A673 (cell line): ENCODE measurements around the gene FSTL4. TPM values are rescaled to one million over a fixed set of nuclear protein-coding genes. Genes with fewer than 3 reads are reported as not detected.

Experiments
- BruUV-seq: library from RNA; stranded (reverse); fragments of 400-500 nt; replicated peaks from 2 replicates; lab custom pipeline; 2021; lab: Mats Ljungman, UMichigan
- CTCF ChIA-PET: fragments of 300-600 bp; sonication (Branson Sonifier 250); formaldehyde crosslinking; loops from one replicate; lab custom pipeline; 2022; ENCODE audit warnings: antibody characterized with exemption; lab: Charles Lee
- POLR2A ChIA-PET: fragments of 300-600 bp; sonication (Branson Sonifier 250); formaldehyde crosslinking; loops from one replicate; lab custom pipeline; 2022; ENCODE audit warnings: antibody characterized with exemption; ENCODE audit not compliant: low non-redundant PET; lab: Charles Lee
- DNase-seq: peaks from one replicate; pipeline ENCODE4 v3.0.0-alpha.2; 2015; ENCODE audit warnings: low spot score
- H3K27ac ChIP-seq: fragments of 200-600 bp; sonication (generic); 2 replicates; pipeline ENCODE4 v1.5.1; 2016; ENCODE audit warnings: mixed run types, low read depth, mild to moderate bottlenecking, mixed read lengths, antibody characterized with exemption, low read length; ENCODE audit not compliant: poor library complexity, severe bottlenecking
- H3K27me3 ChIP-seq: fragments of 200-600 bp; sonication (generic); replicated peaks from 2 replicates; pipeline ENCODE4 v1.6.1; 2017; ENCODE audit warnings: mixed run types, low read depth, mild to moderate bottlenecking, mixed read lengths, antibody characterized with exemption, low read length; ENCODE audit not compliant: insufficient read depth, poor library complexity
- H3K36me3 ChIP-seq: fragments of 200-600 bp; sonication (generic); 2 replicates; pipeline ENCODE4 v1.6.1; 2016; ENCODE audit warnings: mixed run types, mild to moderate bottlenecking, mixed read lengths, antibody characterized with exemption, low read length; ENCODE audit not compliant: insufficient read depth, poor library complexity, severe bottlenecking
- H3K4me1 ChIP-seq: fragments of 200-600 bp; sonication (generic); 2 replicates; pipeline ENCODE4 v1.6.1; 2017; ENCODE audit warnings: mixed run types, mild to moderate bottlenecking, mixed read lengths, antibody characterized with exemption, low read length; ENCODE audit not compliant: insufficient read depth, poor library complexity, severe bottlenecking
- H3K4me3 ChIP-seq: fragments of 200-600 bp; sonication (generic); 2 replicates; pipeline ENCODE4 v1.5.1; 2016; ENCODE audit warnings: low read depth, mixed run types, mild to moderate bottlenecking, mixed read lengths, low read length; ENCODE audit not compliant: poor library complexity, severe bottlenecking
- H3K9me3 ChIP-seq: fragments of 200-600 bp; sonication (generic); 2 replicates; pipeline ENCODE4 v1.6.1; 2016; ENCODE audit warnings: mixed run types, low read depth, mild to moderate bottlenecking, mixed read lengths, antibody characterized with exemption, low read length; ENCODE audit not compliant: poor library complexity, severe bottlenecking
- EZH2 ChIP-seq: fragments of 200-600 bp; sonication (generic); IDR thresholded peaks from 2 replicates; pipeline ENCODE4 v1.6.1; 2017; ENCODE audit warnings: borderline replicate concordance, low read depth, mild to moderate bottlenecking, mixed read lengths, antibody characterized with exemption, low read length; ENCODE audit not compliant: poor library complexity, severe bottlenecking
- intact Hi-C: fragments of 100-400 bp; cut with micrococcal nuclease; formaldehyde crosslinking; loops from one replicate; pipeline ENCODE4 v1.10.0; 2022; ENCODE audit not compliant: unreplicated experiment
- total RNA-seq: library from RNA; stranded (reverse); gene quantifications from 2 replicates; pipeline ENCODE4 v1.2.3, GENCODE V29; 2021
- TF ChIP-seq, protein P1 (sequence below): fragments of 300-800, 200-600 bp; sonication (generic); conservative IDR thresholded peaks from 2 replicates; pipeline ENCODE4 v1.5.1; 2017; ENCODE audit warnings: low read depth, mild to moderate bottlenecking, antibody characterized with exemption, low read length, moderate library complexity, mixed read lengths

The FSTL4 gene
- total RNA-seq, 1 experiment from 2014 or later, result 0.86 TPM

DNA sequence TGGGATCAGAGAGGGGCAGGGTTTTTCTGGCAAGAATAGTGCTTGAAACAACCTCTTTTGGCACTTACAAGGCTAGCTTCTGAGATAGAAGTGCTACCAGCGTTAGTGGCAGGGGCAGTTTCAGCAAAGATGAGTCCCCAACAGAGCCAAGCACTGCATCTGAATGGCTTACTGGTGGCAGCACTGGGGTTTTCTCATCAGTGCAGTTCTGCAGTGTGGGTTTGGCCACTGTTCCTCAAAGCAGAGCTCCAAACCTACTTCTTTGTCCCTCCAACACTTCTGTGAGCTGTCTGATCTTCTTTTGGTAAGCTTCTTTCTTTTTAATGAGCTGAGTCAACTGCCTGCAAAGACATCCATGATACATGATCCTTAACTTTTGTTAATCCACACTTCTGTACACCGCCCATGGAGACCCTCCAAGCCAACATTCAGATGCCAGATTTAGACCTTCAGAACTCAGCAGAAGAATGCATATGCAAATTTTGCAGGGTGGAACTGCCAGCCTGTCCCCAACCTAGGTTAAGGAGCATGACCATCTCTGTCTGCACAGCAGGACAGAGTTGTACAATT, 29.9 kb upstream of the FSTL4 start:
- no peak for TF ChIP-seq EZH2
- TF ChIP-seq, protein P1, sequence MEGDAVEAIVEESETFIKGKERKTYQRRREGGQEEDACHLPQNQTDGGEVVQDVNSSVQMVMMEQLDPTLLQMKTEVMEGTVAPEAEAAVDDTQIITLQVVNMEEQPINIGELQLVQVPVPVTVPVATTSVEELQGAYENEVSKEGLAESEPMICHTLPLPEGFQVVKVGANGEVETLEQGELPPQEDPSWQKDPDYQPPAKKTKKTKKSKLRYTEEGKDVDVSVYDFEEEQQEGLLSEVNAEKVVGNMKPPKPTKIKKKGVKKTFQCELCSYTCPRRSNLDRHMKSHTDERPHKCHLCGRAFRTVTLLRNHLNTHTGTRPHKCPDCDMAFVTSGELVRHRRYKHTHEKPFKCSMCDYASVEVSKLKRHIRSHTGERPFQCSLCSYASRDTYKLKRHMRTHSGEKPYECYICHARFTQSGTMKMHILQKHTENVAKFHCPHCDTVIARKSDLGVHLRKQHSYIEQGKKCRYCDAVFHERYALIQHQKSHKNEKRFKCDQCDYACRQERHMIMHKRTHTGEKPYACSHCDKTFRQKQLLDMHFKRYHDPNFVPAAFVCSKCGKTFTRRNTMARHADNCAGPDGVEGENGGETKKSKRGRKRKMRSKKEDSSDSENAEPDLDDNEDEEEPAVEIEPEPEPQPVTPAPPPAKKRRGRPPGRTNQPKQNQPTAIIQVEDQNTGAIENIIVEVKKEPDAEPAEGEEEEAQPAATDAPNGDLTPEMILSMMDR, result no peak
- Histone ChIP-seq H3K36me3 (no peaks in the 10 kb centered on the region), H3K27me3 (peaks cover 12% of the 10 kb centered on the region), H3K27ac (no peak overlapping the region), H3K9me3 (no peaks in the 10 kb centered on the region), H3K4me3 (no peak overlapping the region), H3K4me1 (no peaks in the 10 kb centered on the region)
- ChIA-PET POLR2A (no interaction called here), CTCF (no interaction called here)
- DNase-seq, result no peak
- no TSS peak for BruUV-seq
- intact Hi-C loops, result no loop called here

- Histone ChIP-seq H3K9me3 (no peaks in the 10 kb centered on the region), H3K4me3 (no peak overlapping the region), H3K4me1 (no peaks in the 10 kb centered on the region), H3K27ac (no peak overlapping the region), H3K36me3 (no peaks in the 10 kb centered on the region), H3K27me3 (peaks cover 12% of the 10 kb centered on the region)
- ChIA-PET POLR2A (no interaction called here), CTCF (no interaction called here)
- intact Hi-C loops, result no loop called here
- no peak for DNase-seq
- BruUV-seq, result no TSS peak
- TF ChIP-seq EZH2, result no peak
- TF ChIP-seq, protein P1, result no peak
These were observed 29.3 kb upstream of the FSTL4 start for GRCh38 chr5:133641683-133642082.

DNA sequence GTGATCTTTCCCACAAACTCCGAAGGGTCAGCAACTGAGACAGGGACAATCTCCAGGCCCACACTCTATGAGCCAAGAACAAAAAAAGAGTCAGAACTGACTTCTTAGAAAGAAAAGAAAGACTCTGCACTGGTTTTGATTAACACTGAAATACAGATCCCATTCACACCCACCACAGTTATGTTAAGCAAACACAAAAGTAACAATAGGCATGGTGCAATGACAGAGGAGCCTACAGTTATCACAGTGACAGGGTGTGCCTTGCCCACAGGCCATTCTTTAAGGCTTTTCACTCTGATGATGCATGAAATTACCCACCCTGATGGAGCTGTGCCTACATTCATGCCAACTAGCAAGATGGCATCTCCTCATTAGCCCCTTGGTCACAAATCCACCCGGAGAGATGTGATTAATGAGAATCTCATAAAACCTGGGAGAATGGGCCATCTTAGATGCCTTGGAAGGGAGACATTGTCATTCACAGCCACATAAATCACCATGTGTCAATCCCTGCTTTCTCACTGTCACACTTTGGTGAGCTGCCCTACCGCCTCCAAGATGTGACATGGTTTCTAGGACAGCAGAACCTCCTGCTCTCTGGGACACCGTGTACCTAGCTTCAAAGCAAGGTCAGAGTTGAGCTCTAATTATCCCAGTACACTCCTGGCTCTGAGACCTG, 27.6 kb upstream of the FSTL4 start:
- TF ChIP-seq, protein P1, result no peak
- TF ChIP-seq EZH2, result no peak
- no peak overlapping the region for H3K27ac ChIP-seq
- intact Hi-C loops, result no loop called here
- H3K36me3 ChIP-seq, result no peaks in the 10 kb centered on the region
- CTCF ChIA-PET, result no interaction called here
- POLR2A ChIA-PET, result no interaction called here
- no peaks in the 10 kb centered on the region for H3K9me3 ChIP-seq
- no peak overlapping the region for H3K4me3 ChIP-seq
- BruUV-seq, result no TSS peak
- no peaks in the 10 kb centered on the region for H3K4me1 ChIP-seq
- no peak for DNase-seq
- peaks cover 3% of the 10 kb centered on the region for H3K27me3 ChIP-seq
